Measurements from ENCODE around the gene RHBDL2. TPM values are rescaled to one million over a fixed set of nuclear protein-coding genes. Genes with fewer than 3 reads are reported as not detected.
A peak's percentile ranks its signal among the peaks of the same experiment; 100 is the strongest.
"Not testable (repeated sequence)": the region's sequence is repeated elsewhere in the genome, so short reads cannot be mapped to it uniquely, and the experiment has no call there.

Gene RHBDL2, protein sequence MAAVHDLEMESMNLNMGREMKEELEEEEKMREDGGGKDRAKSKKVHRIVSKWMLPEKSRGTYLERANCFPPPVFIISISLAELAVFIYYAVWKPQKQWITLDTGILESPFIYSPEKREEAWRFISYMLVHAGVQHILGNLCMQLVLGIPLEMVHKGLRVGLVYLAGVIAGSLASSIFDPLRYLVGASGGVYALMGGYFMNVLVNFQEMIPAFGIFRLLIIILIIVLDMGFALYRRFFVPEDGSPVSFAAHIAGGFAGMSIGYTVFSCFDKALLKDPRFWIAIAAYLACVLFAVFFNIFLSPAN
- 1 to 10 TPM in 2 of 4 donors, under 1 TPM in 2; 0.89 to 2.4 (median 1.3) TPM for polyA plus RNA-seq (ENCODE audit: insufficient read length in 4 of 4)

GRCh38 chr1:38941527-38942019 lies at the start of gene RHBDL2:
RHBDL2 (minus strand) TSS chr1:38941830; CDS start chr1:38919212, 22,618 bp downstream.
- DNase-seq (ENCODE audit: low read depth in 4 of 4, low spot score in 2 of 4): no peak

- peak; percentile 62 to 89 (median 86) for DNase-seq (ENCODE audit: low read depth in 4 of 4, low spot score in 2 of 4)
Measured at GRCh38 chr1:38990738-38991637, 49.4 kb upstream of the RHBDL2 start, which contains the start of gene AKIRIN1. AKIRIN1 (plus strand) TSS chr1:38991276; CDS start chr1:38991381, 105 bp downstream.

DNA sequence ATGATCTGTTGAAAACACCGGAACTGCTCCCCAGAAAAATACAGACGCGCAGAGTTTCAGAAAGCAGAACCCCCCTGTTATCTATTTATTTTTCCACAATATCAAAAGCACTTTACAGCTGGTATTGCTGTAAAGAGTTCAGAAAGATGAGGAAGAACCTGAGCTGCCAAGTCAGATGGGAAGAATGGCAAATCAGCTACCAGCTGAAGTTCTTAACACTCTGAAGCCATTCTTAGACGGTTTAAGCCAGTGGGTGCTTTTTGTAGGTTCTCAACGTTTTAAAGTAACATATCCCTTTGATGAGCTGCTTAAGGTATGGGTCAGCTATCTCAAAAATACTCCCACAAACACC lies 48.7 kb upstream of the RHBDL2 start:
- DNase-seq (ENCODE audit: low read depth in 4 of 4, low spot score in 2 of 4): peak in 1 of 4 donors; percentile 12

- DNase-seq (ENCODE audit: low read depth in 4 of 4, low spot score in 2 of 4): no peak
Measured at GRCh38 chr1:38989979-38990378, 48.3 kb upstream of the RHBDL2 start.

DNA sequence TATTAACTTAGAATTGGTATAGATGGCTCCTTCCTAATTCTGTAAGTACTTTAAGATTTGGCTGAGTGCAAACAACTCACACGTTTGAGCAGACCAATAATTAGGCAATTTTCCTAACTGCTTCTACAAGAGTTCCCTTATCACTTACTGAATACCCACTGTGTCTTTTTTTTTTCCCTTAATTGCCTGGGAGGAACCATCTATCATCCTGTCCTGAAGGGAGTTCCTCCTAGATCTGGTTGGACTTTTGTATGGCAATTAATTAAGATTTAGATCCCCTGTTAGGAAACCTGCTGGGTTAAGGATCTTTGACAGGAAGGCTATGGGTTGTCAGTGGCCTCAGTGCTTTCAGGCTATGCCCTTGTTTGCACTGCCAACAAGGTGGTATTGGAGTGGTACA lies 37.8 kb upstream of the RHBDL2 start:
- DNase-seq (ENCODE audit: low read depth in 4 of 4, low spot score in 2 of 4): not testable (repeated sequence)

DNA sequence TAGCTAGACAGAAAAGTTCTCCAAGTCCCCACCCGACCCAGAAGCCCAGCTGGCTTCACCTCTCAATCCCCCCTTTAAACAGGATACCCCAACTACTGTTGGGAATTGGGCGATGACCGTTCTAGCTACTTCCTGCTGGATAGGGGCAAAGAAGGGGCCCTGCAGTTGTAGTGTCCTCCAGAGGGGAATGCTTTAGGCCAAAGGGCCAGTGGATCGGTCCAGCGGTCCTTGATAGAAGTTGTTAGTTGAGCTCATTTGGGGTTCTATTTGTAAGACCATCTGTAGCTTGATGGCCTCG lies 36.6 kb upstream of the RHBDL2 start:
- DNase-seq (ENCODE audit: low read depth in 4 of 4, low spot score in 2 of 4): not testable (repeated sequence)

DNA sequence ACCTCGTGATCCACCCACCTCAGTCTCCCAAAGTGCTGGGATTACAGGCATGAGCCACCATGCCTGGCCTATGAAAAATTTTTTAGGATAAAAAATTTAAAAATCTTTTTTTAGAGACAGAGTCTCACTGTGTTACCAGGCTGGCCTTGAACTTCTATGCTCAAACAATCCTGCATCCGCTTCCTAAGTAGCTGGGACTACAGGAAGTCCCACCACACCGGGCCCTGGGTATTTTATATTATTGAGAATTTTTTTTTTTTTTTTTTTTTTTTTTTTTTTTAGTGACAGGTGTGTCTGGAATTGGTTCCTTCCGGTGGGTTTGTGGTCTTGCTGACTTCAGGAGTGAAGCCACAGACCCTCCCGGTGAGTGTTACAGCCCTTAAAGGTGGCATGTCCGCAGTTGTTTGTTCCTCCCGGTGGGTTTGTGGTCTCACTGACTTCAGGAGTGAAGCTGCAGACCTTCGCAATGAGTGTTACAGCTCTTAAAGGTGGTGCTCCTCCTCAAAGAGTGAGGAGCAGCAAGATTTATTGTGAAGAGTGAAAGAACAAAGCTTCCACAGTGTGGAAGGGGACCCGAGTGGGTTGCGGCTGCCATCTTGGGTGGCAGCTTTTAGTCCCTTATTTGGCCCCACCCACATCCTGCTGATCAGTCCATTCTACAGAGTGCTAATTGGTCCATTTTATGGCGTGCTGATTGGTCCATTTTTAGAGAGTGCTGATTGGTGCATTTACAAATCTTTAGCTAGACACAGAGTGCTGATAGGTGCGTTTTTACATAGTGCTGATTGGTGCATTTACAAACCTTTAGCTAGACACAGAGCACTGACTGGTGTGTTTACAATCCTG lies 36.0 kb upstream of the RHBDL2 start:
- not testable (repeated sequence) for DNase-seq (ENCODE audit: low read depth in 4 of 4, low spot score in 2 of 4)

DNA sequence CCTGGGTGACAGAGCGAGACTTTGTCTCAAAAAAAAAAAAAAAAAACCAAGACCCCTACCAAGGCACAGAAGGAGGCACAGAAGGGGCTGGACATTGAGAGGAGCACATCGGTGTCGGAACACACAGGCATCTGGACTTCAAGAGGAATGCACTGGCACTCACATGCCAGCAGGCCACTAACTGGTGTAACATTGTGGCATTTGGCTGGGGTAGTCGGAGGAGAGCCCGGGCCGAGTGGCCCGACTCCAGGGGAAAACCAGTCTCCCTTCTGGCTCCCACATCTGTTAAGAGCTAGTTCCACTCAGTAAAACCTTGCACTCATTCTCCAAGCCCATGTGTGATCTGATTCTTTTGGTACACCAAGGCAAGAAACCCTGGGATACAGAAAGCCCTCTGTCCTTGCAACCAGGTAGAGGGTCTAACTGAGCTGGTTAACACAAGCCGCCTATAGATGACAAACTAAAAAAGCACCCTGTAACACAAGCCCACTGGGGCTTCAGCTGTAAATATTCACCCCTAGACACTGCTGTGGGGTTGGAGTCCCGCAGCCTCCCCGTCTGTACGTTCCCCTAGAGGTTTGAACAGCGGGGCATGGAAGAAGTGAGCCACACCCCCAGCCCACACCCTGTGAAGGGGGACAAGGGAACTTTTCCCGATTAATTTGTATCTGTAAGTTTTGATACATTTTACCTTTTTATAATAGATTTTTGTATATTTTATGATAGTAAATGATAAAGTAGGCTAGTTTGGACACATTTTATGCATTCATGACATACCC lies 32.2 kb upstream of the RHBDL2 start:
- no peak for DNase-seq (ENCODE audit: low read depth in 4 of 4, low spot score in 2 of 4)

DNA sequence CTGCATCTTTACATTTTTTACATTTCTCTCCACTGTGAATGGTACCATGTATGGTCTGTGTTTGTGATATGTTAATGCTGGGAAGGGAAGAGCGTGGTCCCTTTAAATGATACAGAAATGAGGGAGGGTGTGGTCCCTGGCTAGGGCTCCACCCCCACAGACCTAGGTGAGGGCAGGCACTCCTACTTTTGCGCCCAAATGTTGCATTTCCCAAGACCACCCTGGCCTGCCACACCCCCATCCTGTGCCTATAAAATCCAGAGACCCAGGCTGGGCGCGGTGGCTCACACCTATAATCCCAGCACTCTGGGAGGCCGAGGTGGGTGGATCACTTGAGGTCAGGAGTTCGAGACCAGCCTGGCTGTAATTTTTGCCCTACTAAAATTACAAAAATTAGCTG lies 31.5 kb upstream of the RHBDL2 start:
- not testable (repeated sequence) for DNase-seq (ENCODE audit: low read depth in 4 of 4, low spot score in 2 of 4)

DNA sequence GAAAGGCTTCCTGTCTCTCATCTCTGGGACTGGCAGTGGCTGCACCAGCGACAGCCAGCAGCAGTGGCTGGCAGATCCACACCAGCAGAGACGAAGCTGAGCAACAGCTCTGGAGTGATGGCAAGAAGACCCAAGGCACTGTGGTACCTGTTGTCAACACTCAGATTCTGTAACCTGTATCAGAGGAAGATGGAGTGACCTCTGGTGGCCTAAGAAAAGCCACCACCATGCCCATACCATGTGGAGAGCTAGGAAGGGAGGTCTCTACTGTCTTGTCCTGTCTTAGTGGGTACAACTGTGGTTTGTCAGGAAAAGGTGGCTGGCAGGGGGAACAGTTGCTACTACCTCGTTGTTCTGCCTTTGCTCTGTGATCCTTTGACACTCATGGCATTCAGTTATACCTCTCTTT lies 22.5 kb upstream of the RHBDL2 start:
- no peak for DNase-seq (ENCODE audit: low read depth in 4 of 4, low spot score in 2 of 4)

- no peak for DNase-seq (ENCODE audit: low read depth in 4 of 4, low spot score in 2 of 4)
Measured at GRCh38 chr1:38962560-38962959, 20.9 kb upstream of the RHBDL2 start.

DNA sequence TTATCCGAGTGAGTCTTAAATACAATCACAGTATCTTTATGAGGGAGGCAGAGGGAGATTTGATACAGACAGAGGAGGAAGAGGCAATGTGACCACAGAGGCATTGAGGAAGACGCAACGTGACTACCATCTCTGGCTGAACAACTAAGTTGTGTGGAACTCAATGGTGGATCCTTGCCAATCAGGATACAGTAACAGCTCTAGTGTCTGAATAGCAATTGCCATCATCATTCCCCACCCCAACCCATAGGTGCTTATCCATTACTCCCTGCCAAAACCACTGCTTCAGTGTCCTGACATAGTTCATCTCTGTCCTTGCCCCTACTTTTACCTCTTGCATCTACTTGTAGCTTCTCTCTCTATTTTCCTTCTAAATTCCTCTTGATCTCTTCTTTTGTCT lies 20.5 kb upstream of the RHBDL2 start:
- no peak for DNase-seq (ENCODE audit: low read depth in 4 of 4, low spot score in 2 of 4)

GRCh38 chr1:38958967-38959366 lies 17.3 kb upstream of the RHBDL2 start:
- no peak for DNase-seq (ENCODE audit: low read depth in 4 of 4, low spot score in 2 of 4)

DNA sequence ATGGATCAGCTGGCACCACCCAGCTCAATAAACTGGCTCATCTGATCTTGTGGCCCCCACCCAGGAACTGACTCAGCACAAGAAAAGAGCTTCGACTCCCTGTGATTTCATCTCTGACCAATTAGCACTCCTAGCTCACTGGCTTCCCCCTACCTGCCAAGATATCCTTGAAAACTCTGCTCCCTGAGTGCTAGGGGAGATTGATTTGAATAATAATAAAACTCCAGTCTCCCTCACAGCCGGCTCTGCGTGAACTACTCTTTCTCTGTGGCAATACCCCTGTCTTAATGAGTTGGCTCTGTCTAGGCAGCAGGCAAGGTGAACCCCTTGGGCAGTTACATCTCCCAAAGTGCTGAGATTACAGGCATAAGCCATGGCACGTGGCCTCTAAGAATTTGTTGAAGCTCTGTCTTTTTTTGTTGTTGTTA lies 11.8 kb upstream of the RHBDL2 start:
- DNase-seq (ENCODE audit: low read depth in 4 of 4, low spot score in 2 of 4): no peak

GRCh38 chr1:38950553-38950952 lies 8.9 kb upstream of the RHBDL2 start:
- no peak for DNase-seq (ENCODE audit: low read depth in 4 of 4, low spot score in 2 of 4)

- no peak for DNase-seq (ENCODE audit: low read depth in 4 of 4, low spot score in 2 of 4)
Measured at GRCh38 chr1:38944547-38944946, 2.9 kb upstream of the RHBDL2 start.

- DNase-seq (ENCODE audit: low read depth in 4 of 4, low spot score in 2 of 4): no peak
Measured at GRCh38 chr1:38942664-38943428, 1.2 kb upstream of the RHBDL2 start.

- no peak for DNase-seq (ENCODE audit: low read depth in 4 of 4, low spot score in 2 of 4)
Measured at GRCh38 chr1:38941093-38941492, 537 bp downstream of the RHBDL2 start.
